ENCODE results near the gene KCTD11. TPM values are rescaled to one million over a fixed set of nuclear protein-coding genes. Genes with fewer than 3 reads are reported as not detected.

KCTD11 gene
- total and polyA plus RNA-seq, 7 donors, result 2.9 to 13.2 (median 5.1) TPM

- H3K9me3 ChIP-seq, result no peaks in the 10 kb centered on the region
- TF ChIP-seq, protein P1, sequence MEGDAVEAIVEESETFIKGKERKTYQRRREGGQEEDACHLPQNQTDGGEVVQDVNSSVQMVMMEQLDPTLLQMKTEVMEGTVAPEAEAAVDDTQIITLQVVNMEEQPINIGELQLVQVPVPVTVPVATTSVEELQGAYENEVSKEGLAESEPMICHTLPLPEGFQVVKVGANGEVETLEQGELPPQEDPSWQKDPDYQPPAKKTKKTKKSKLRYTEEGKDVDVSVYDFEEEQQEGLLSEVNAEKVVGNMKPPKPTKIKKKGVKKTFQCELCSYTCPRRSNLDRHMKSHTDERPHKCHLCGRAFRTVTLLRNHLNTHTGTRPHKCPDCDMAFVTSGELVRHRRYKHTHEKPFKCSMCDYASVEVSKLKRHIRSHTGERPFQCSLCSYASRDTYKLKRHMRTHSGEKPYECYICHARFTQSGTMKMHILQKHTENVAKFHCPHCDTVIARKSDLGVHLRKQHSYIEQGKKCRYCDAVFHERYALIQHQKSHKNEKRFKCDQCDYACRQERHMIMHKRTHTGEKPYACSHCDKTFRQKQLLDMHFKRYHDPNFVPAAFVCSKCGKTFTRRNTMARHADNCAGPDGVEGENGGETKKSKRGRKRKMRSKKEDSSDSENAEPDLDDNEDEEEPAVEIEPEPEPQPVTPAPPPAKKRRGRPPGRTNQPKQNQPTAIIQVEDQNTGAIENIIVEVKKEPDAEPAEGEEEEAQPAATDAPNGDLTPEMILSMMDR (IDR thresholded peaks at IDR 0.05), result no peak
- peak overlapping the region; percentile 98 for H3K4me3 ChIP-seq
- intact Hi-C loops (cut with DNase I), result loop anchor here (5.0 to 10.0 kb wide), 3 partner anchors 66 to 84 kb away; partner anchors contain the start of genes CLDN7 (in 1 of the 2) and SLC2A4 (in 1 of the 2)
- no peaks in the 10 kb centered on the region for H3K36me3 ChIP-seq (ENCODE audit: insufficient read depth in 1 of 2, low read depth in 1 of 2)
- H3K4me1 ChIP-seq, result peaks cover 43% of the 10 kb centered on the region
- DNase-seq, result peak in 1 of 2 donors; percentile 75
- WGBS, 3 donors, result 31 to 39% (median 37%) methylated on average over 19 of the region's 19 CpGs
- ATAC-seq, result no peak
- peak overlapping the region; percentile 100 for H3K27ac ChIP-seq
- H3K27me3 ChIP-seq (ENCODE audit: insufficient read depth in 3 of 3, low read length in 2 of 3), result no peaks in the 10 kb centered on the region
These were observed 3.3 kb upstream of the KCTD11 start for GRCh38 chr17:7348478-7349242.

GRCh38 chr17:7352503-7352889 lies 534 bp downstream of the KCTD11 start:
- 17 to 27% (median 21%) methylated on average over 10 of the region's 10 CpGs for WGBS, 3 donors
- TF ChIP-seq, protein P1 (IDR thresholded peaks at IDR 0.05), result no peak
- H3K27ac ChIP-seq, result peak overlapping the region; percentile 100
- ATAC-seq, result no peak
- peak overlapping the region; percentile 98 for H3K4me3 ChIP-seq
- H3K4me1 ChIP-seq, result peaks cover 48% of the 10 kb centered on the region
- H3K9me3 ChIP-seq, result no peaks in the 10 kb centered on the region
- no peaks in the 10 kb centered on the region for H3K27me3 ChIP-seq (ENCODE audit: insufficient read depth in 3 of 3, low read length in 2 of 3)
- intact Hi-C loops (cut with DNase I), result loop anchor here (2.0 to 5.0 kb wide), 5 partner anchors 40 to 210 kb away; partner anchors contain the start of genes FGF11 (in 2 of the 2), PLSCR3 (in 1 of the 2), SENP3 (in 1 of the 2) and TMEM102 (in 1 of the 2)
- no peak for DNase-seq
- H3K36me3 ChIP-seq (ENCODE audit: insufficient read depth in 1 of 2, low read depth in 1 of 2), result no peaks in the 10 kb centered on the region

DNA sequence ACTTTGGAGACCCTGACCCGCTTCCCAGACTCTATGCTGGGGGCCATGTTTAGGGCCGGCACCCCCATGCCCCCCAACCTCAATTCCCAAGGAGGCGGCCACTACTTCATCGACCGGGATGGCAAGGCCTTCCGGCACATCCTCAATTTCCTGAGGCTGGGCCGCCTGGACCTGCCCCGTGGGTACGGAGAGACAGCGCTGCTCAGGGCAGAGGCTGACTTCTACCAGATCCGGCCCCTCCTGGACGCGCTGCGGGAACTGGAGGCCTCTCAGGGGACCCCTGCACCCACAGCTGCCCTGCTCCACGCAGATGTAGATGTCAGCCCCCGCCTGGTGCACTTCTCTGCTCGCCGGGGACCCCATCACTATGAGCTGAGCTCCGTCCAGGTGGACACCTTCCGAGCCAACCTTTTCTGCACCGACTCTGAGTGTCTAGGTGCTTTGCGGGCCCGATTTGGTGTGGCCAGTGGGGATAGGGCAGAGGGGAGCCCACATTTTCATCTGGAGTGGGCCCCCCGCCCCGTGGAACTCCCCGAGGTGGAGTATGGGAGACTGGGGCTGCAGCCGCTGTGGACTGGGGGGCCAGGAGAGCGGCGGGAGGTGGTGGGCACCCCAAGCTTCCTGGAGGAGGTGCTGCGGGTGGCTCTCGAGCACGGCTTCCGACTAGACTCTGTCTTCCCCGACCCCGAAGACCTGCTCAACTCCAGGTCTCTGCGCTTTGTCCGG lies 1.1 kb downstream of the KCTD11 start:
- peak overlapping the region; percentile 100 for H3K27ac ChIP-seq
- ATAC-seq (no peak), DNase-seq (no peak)
- TF ChIP-seq, protein P1 (IDR thresholded peaks at IDR 0.05), result no peak
- WGBS, 3 donors, result 82 to 86% (median 82%) methylated on average over 37 of the region's 37 CpGs
- H3K27me3 ChIP-seq (ENCODE audit: insufficient read depth in 3 of 3, low read length in 2 of 3), result no peaks in the 10 kb centered on the region
- peak overlapping the region; percentile 98 for H3K4me3 ChIP-seq
- peaks cover 42% of the 10 kb centered on the region for H3K4me1 ChIP-seq
- intact Hi-C loops (cut with DNase I), result loop anchor here (2.0 to 5.0 kb wide), 5 partner anchors 39 to 209 kb away; partner anchors contain the start of genes FGF11 (in 2 of the 2), PLSCR3 (in 1 of the 2), SENP3 (in 1 of the 2) and TMEM102 (in 1 of the 2)
- no peaks in the 10 kb centered on the region for H3K9me3 ChIP-seq
- H3K36me3 ChIP-seq (ENCODE audit: insufficient read depth in 1 of 2, low read depth in 1 of 2), result no peaks in the 10 kb centered on the region

DNA sequence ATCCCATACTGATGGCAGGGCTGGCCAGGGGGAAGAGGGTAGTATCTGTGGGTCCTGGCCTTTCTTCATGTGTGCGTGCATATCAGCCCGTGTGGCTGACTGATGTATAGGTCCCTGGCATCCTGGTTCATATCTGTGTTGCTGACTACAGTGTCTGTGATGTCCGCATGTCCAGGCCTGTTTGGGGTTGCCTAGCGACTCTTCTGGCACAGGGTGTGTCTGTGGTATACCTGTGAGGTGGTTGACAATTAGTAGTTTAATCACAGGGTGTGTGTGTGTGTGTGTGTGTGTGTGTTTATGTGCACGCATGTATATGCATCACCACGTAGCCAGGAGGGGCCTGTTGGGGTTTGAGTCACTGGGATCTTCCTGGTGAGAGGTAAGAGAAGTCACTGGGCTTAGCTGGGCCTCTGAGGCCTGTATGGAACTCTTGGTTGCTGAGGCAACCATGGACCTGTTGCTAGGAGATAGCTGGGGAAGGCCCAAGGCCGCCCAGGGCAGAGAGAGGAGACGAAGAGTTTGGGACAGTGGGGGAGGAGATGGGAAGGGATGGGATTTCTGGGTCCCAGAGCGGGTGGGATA lies 2.4 kb downstream of the KCTD11 start:
- intact Hi-C loops (cut with DNase I), result loop anchor here (2.0 to 5.0 kb wide), 5 partner anchors 38 to 208 kb away; partner anchors contain the start of genes FGF11 (in 1 of the 2), PLSCR3 (in 1 of the 2), SENP3 (in 1 of the 2) and TMEM102 (in 1 of the 2)
- Histone ChIP-seq H3K4me3 (no peak overlapping the region), H3K27me3 (ENCODE audit: insufficient read depth in 3 of 3, low read length in 2 of 3) (no peaks in the 10 kb centered on the region), H3K27ac (no peak overlapping the region), H3K4me1 (peaks cover 30% of the 10 kb centered on the region), H3K36me3 (ENCODE audit: insufficient read depth in 1 of 2, low read depth in 1 of 2) (no peaks in the 10 kb centered on the region), H3K9me3 (no peaks in the 10 kb centered on the region)
- WGBS, 3 donors, result 76 to 82% (median 79%) methylated on average over 9 of the region's 9 CpGs
- TF ChIP-seq, protein P1 (IDR thresholded peaks at IDR 0.05), result no peak
- no peak for DNase-seq
- ATAC-seq, result no peak

All from psoas muscle (tissue), 8 donors.